Uterus (tissue), 4 donors: ENCODE measurements around the gene SEC63. TPM values are rescaled to one million over a fixed set of nuclear protein-coding genes. Genes with fewer than 3 reads are reported as not detected.

Experiments used
- DNase-seq, 2 donors: peaks; one replicate each; pipeline ENCODE4 v3.0.0-alpha.2; 2019 to 2020
- H3K27ac ChIP-seq, 2 donors: fragments of 200-600 bp; sonication (generic); 1 replicate in 1 of 2; 2 replicates in 1 of 2; pipeline ENCODE4 v1.5.1; 2016 to 2018
- H3K27me3 ChIP-seq, 2 donors: fragments of 200-600 bp; sonication (generic); one replicate each; pipeline ENCODE4 v1.5.1; 2018 to 2019; ENCODE audit warnings: control low read depth in 1 of 2
- H3K36me3 ChIP-seq, 2 donors: fragments of 200-600 bp; sonication (generic); one replicate each; pipeline ENCODE4 v1.5.1; 2019; ENCODE audit warnings: control low read depth in 1 of 2
- H3K4me1 ChIP-seq, 2 donors: fragments of 200-600 bp; sonication (generic); one replicate each; pipeline ENCODE4 v1.5.1; 2018 to 2019; ENCODE audit warnings: control low read depth in 1 of 2
- H3K4me3 ChIP-seq, 2 donors: fragments of 200-600 bp; sonication (generic); 1 replicate in 1 of 2; 2 replicates in 1 of 2; pipeline ENCODE4 v1.5.1; 2018 to 2019; ENCODE audit warnings: mild to moderate bottlenecking in 1 of 2
- H3K9me3 ChIP-seq, 2 donors: fragments of 200-600 bp; sonication (generic); one replicate each; pipeline ENCODE4 v1.5.1; 2019; ENCODE audit warnings: control low read depth in 1 of 2
- CTCF ChIP-seq, 4 experiments: fragments of 200-600 bp in 2 of 4; fragments of 450-650 bp in 2 of 4; sonication (generic) in 2 of 4; IDR thresholded peaks; one replicate each; pipeline ENCODE4 v1.5.1; 2016 to 2019; ENCODE audit warnings: antibody characterized with exemption in 4 of 4, mild to moderate bottlenecking in 2 of 4, moderate library complexity in 1 of 4
- POLR2A ChIP-seq, 2 donors: fragments of 450-650 bp; IDR thresholded peaks; one replicate each; pipeline ENCODE4 v1.6.1; 2016; ENCODE audit warnings: antibody characterized with exemption in 2 of 2, mild to moderate bottlenecking in 1 of 2, moderate library complexity in 1 of 2
- intact Hi-C: fragments of 100-400 bp; cut with DNase I; formaldehyde crosslinking; loops from one replicate; pipeline ENCODE4 v1.15.1; 2023; ENCODE audit warnings: low total_unique reads
- total RNA-seq, 4 donors: library from RNA; depleted of rRNA in 3 of 4; stranded (reverse); fragments of >200 nt in 3 of 4; gene quantifications; one replicate each; pipeline versions ENCODE4 v1.1.0 to v1.2.4, GENCODE V29; 2014 to 2023
- donor health status: DM: yes; HTN: yes; CAD: no.

Gene SEC63
- total RNA-seq, 4 donors from 2014 or later = 24.8 to 134 (median 44.4) TPM

GRCh38 chr6:107840636-107841274 lies 117.3 kb downstream of the SEC63 start:
- Histone ChIP-seq H3K4me1 (no peaks in the 10 kb centered on the region), H3K4me3 (no peak overlapping the region), H3K27ac (no peak overlapping the region), H3K9me3 (no peaks in the 10 kb centered on the region), H3K27me3 (no peaks in the 10 kb centered on the region), H3K36me3 (no peaks in the 10 kb centered on the region)
- TF ChIP-seq POLR2A (IDR thresholded peaks at IDR 0.05) = no peak
- intact Hi-C loops = no loop called here
- no peak for DNase-seq

- Histone ChIP-seq H3K9me3 (no peaks in the 10 kb centered on the region), H3K27me3 (no peaks in the 10 kb centered on the region), H3K36me3 (no peaks in the 10 kb centered on the region), H3K4me3 (no peak overlapping the region), H3K4me1 (no peaks in the 10 kb centered on the region), H3K27ac (no peak overlapping the region)
- DNase-seq = no peak
- intact Hi-C loops = no loop called here
- TF ChIP-seq CTCF (IDR thresholded peaks at IDR 0.05) (no peak), POLR2A (IDR thresholded peaks at IDR 0.05) (no peak)
Observed at GRCh38 chr6:107833136-107833535, 124.9 kb downstream of the SEC63 start.

GRCh38 chr6:107832151-107833056 lies 125.6 kb downstream of the SEC63 start:
- intact Hi-C loops = no loop called here
- H3K9me3 ChIP-seq = no peaks in the 10 kb centered on the region
- H3K27ac ChIP-seq = no peak overlapping the region
- H3K27me3 ChIP-seq = no peaks in the 10 kb centered on the region
- no peak for DNase-seq
- no peak overlapping the region for H3K4me3 ChIP-seq
- TF ChIP-seq POLR2A (IDR thresholded peaks at IDR 0.05) = no peak
- TF ChIP-seq CTCF (IDR thresholded peaks at IDR 0.05) = no peak
- H3K4me1 ChIP-seq = no peaks in the 10 kb centered on the region
- no peaks in the 10 kb centered on the region for H3K36me3 ChIP-seq

GRCh38 chr6:107830060-107830459 lies 127.9 kb downstream of the SEC63 start:
- intact Hi-C loops = no loop called here

GRCh38 chr6:107827541-107827940 lies 130.5 kb downstream of the SEC63 start:
- H3K36me3 ChIP-seq = no peaks in the 10 kb centered on the region
- DNase-seq = no peak
- H3K27me3 ChIP-seq = no peaks in the 10 kb centered on the region
- TF ChIP-seq POLR2A (IDR thresholded peaks at IDR 0.05) (no peak), CTCF (IDR thresholded peaks at IDR 0.05) (no peak)
- H3K27ac ChIP-seq = no peak overlapping the region
- no peaks in the 10 kb centered on the region for H3K9me3 ChIP-seq
- H3K4me3 ChIP-seq = no peak overlapping the region
- intact Hi-C loops = no loop called here
- no peaks in the 10 kb centered on the region for H3K4me1 ChIP-seq

More at GRCh38 chr6:107830060-107830459, 127.9 kb downstream of the SEC63 start:
- Histone ChIP-seq H3K27ac (no peak overlapping the region), H3K9me3 (no peaks in the 10 kb centered on the region), H3K4me3 (no peak overlapping the region), H3K27me3 (no peaks in the 10 kb centered on the region), H3K4me1 (no peaks in the 10 kb centered on the region), H3K36me3 (no peaks in the 10 kb centered on the region)
- no peak for DNase-seq
- TF ChIP-seq CTCF (IDR thresholded peaks at IDR 0.05) (no peak), POLR2A (IDR thresholded peaks at IDR 0.05) (no peak)
